ENCODE data around the gene DUS2.

- TF ChIP-seq CTCF (IDR thresholded peaks at IDR 0.05 in 4 of 5, conservative IDR thresholded peaks at IDR 0.05 in 1 of 5) (no peak), POLR2A (IDR thresholded peaks at IDR 0.05) (no peak)
Observed at GRCh38 chr16:67976205-67976604, 46.9 kb upstream of the DUS2 start.

Measured in gastrocnemius medialis (tissue), 4 donors.